Testis (tissue), 2 donors: Measurements from ENCODE around the gene LCOR.

Experiments used
- POLR2A ChIP-seq: fragments of 450-650 bp; IDR thresholded peaks from one replicate; pipeline ENCODE4 v1.6.1; 2017; ENCODE audit warnings: antibody characterized with exemption, mild to moderate bottlenecking, moderate library complexity
- TF ChIP-seq, protein P1 (sequence below), 3 experiments: fragments of 450-650 bp in 2 of 3; fragments of 200-600 bp in 1 of 3; sonication (generic) in 1 of 3; IDR thresholded peaks; one replicate each; pipeline ENCODE4 v1.5.1; 2016 to 2019; ENCODE audit warnings: antibody characterized with exemption in 3 of 3, mild to moderate bottlenecking in 2 of 3, moderate library complexity in 1 of 3

DNA sequence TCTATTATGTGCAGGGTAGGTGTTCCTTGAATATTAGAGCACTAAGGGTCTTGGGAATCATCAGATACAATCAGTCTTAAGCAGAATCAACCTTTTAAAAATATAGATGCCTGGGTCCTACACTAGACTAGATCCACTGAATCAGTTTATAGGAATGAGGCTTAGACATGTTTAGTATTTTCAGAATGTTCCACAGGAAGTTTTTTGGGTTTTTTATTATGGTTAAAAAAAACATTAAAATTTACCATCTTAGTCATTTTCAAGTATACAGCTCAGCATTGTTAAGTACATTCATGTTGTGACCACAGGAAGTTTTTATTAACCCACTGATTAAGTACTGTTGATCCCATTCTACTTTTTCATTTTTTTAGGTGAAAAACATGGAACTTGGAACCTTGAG, 135.7 kb downstream of the LCOR start:
- TF ChIP-seq, protein P1, sequence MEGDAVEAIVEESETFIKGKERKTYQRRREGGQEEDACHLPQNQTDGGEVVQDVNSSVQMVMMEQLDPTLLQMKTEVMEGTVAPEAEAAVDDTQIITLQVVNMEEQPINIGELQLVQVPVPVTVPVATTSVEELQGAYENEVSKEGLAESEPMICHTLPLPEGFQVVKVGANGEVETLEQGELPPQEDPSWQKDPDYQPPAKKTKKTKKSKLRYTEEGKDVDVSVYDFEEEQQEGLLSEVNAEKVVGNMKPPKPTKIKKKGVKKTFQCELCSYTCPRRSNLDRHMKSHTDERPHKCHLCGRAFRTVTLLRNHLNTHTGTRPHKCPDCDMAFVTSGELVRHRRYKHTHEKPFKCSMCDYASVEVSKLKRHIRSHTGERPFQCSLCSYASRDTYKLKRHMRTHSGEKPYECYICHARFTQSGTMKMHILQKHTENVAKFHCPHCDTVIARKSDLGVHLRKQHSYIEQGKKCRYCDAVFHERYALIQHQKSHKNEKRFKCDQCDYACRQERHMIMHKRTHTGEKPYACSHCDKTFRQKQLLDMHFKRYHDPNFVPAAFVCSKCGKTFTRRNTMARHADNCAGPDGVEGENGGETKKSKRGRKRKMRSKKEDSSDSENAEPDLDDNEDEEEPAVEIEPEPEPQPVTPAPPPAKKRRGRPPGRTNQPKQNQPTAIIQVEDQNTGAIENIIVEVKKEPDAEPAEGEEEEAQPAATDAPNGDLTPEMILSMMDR (IDR thresholded peaks at IDR 0.05): no peak
- TF ChIP-seq POLR2A: no peak
